ENCODE measurements around the gene SELENOI. TPM values are rescaled to one million over a fixed set of nuclear protein-coding genes. Genes with fewer than 3 reads are reported as not detected.

The SELENOI gene
- total and polyA plus RNA-seq, 4 experiments from 2014 or later: 2.7 to 20.0 (median 11.4) TPM

DNA sequence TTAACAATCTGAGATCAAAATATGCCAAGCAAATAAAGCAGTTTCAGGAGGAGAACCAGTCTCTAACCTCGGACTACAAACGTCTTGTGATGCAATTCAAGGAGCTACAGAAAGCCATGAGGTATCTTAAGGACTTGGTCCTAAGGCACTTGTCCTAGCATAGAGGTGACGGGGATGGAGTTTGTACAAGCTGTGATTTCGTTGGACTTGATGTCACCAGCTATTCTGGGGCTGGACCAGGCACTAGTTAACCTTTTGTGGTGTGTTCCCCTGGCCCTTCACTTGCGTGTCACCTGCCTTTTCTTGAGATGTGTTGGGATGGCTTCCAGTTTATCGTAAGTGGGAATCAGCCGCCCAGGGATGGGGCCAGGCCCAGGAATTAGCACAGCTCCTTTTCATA is 98.3 kb downstream of the SELENOI start:
- Mint-ChIP-seq H3K27ac (no peak overlapping the region), H3K27me3 (peaks cover under 1 to 2% of the 10 kb centered on the region in 2 donors), H3K36me3 (no peaks in the 10 kb centered on the region), H3K4me1 (no peaks in the 10 kb centered on the region), H3K4me3 (no peak overlapping the region), H3K9me3 (no peaks in the 10 kb centered on the region)
- Histone ChIP-seq H3K9me3 (ENCODE audit: control insufficient read depth in 1 of 2, low read length in 2 of 2) (no peaks in the 10 kb centered on the region), H3K27ac (ENCODE audit: low read depth, low read length) (no peak overlapping the region), H3K4me3 (ENCODE audit: low read length in 2 of 2) (no peak overlapping the region), H3K36me3 (ENCODE audit: insufficient read depth, low read length) (no peaks in the 10 kb centered on the region), H3K4me1 (ENCODE audit: insufficient read depth, low read length) (no peaks in the 10 kb centered on the region), H3K27me3 (ENCODE audit: insufficient read depth, low read length) (no peaks in the 10 kb centered on the region)
- ChIA-PET CTCF (ENCODE audit: partially characterized antibody) (no interaction called here), POLR2A (ENCODE audit: partially characterized antibody) (no interaction called here)
- DNase-seq: no peak
- intact Hi-C loops (cut with micrococcal nuclease): no loop called here

Other genes with a start within 250 kb of the SELENOI start
- gene GAREM2, start 173.1 kb upstream of the SELENOI start, total RNA-seq: 1 to 10 TPM; 3.2 to 3.6 TPM
- 1 to 10 TPM in 1 of 2 donors, under 1 TPM in 1; 0.14 to 2.3 TPM for gene GAREM2, start 173.1 kb upstream of the SELENOI start, polyA plus RNA-seq
- gene HADHA, start 101.5 kb upstream of the SELENOI start, total RNA-seq: 10 to 100 TPM; 89.1 to 93.6 TPM
- 100 to 1,000 TPM; 119 to 126 TPM for gene HADHA, start 101.5 kb upstream of the SELENOI start, polyA plus RNA-seq
- 10 to 100 TPM; 58.8 to 67.1 TPM for gene HADHB, start 101.2 kb upstream of the SELENOI start, total RNA-seq
- 100 to 1,000 TPM in 1 of 2 donors, 10 to 100 TPM in 1; 95.0 to 115 TPM for gene HADHB, start 101.2 kb upstream of the SELENOI start, polyA plus RNA-seq
- 1 to 10 TPM in 1 of 2 experiments, under 1 TPM in 1; 0.97 to 1.7 TPM for gene ADGRF3, start 646 bp downstream of the SELENOI start, total RNA-seq
- under 1 TPM in 1 of 2 donors, not detected in 1; 0.14 TPM for gene ADGRF3, start 646 bp downstream of the SELENOI start, polyA plus RNA-seq
- not detected for gene DRC1, start 55.8 kb downstream of the SELENOI start, total RNA-seq
- not detected for gene DRC1, start 55.8 kb downstream of the SELENOI start, polyA plus RNA-seq
- gene OTOF, start 132.0 kb downstream of the SELENOI start, total RNA-seq: under 1 TPM; 0.84 to 0.91 TPM
- gene OTOF, start 132.0 kb downstream of the SELENOI start, polyA plus RNA-seq: under 1 TPM; 0.55 to 0.82 TPM